OCI-LY1 (cell line): Measurements from ENCODE around the gene PIGU.

Source experiments
- H2AFZ ChIP-seq: fragments of 200-600 bp; sonication (generic), shearing (Covaris generic); 2 replicates; pipeline ENCODE4 v1.6.0; 2014; ENCODE audit warnings: antibody characterized with exemption, mild to moderate bottlenecking, low read length
- H3F3A ChIP-seq: fragments of 200-600 bp; sonication (generic), shearing (Covaris generic); 2 replicates; pipeline ENCODE4 v1.6.0; 2014; ENCODE audit warnings: mild to moderate bottlenecking, antibody characterized with exemption, low read length, moderate library complexity; ENCODE audit not compliant: insufficient read depth
- H3K27ac ChIP-seq: fragments of 200-600 bp; sonication (generic); 2 replicates; pipeline ENCODE4 v1.5.1; 2014; ENCODE audit warnings: low read length, mixed run types, mild to moderate bottlenecking, low read depth; ENCODE audit not compliant: poor library complexity, severe bottlenecking
- H3K27me3 ChIP-seq: fragments of 200-600 bp; sonication (generic); 2 replicates; pipeline ENCODE4 v1.6.0; 2014; ENCODE audit warnings: antibody characterized with exemption, mild to moderate bottlenecking, low read length, moderate library complexity; ENCODE audit not compliant: insufficient read depth
- H3K36me3 ChIP-seq: fragments of 200-600 bp; sonication (generic); 2 replicates; pipeline ENCODE4 v1.6.1; 2014; ENCODE audit warnings: mild to moderate bottlenecking, antibody characterized with exemption, low read length, moderate library complexity, mixed read lengths; ENCODE audit not compliant: insufficient read depth
- H3K4me1 ChIP-seq: fragments of 200-600 bp; sonication (generic); 2 replicates; pipeline ENCODE4 v1.5.1; 2014; ENCODE audit warnings: mild to moderate bottlenecking, low read length, moderate library complexity; ENCODE audit not compliant: insufficient read depth, severe bottlenecking
- H3K4me2 ChIP-seq: fragments of 200-600 bp; sonication (generic), shearing (Covaris generic); 2 replicates; pipeline ENCODE4 v1.6.1; 2014; ENCODE audit warnings: low read length
- H3K4me3 ChIP-seq: fragments of 200-600 bp; sonication (generic); 2 replicates; pipeline ENCODE4 v1.5.1; 2014; ENCODE audit warnings: low read length, low read depth, mild to moderate bottlenecking, mixed read lengths; ENCODE audit not compliant: poor library complexity, severe bottlenecking
- H3K79me2 ChIP-seq: fragments of 200-600 bp; shearing (Covaris generic); 2 replicates; pipeline ENCODE4 v1.6.1; 2016; ENCODE audit warnings: mixed run types, low read length, mixed read lengths; ENCODE audit not compliant: insufficient read depth
- H3K9ac ChIP-seq: fragments of 200-600 bp; sonication (generic), shearing (Covaris generic); 2 replicates; pipeline ENCODE4 v1.6.1; 2014; ENCODE audit warnings: mild to moderate bottlenecking, low read length, mixed read lengths
- H3K9me2 ChIP-seq: fragments of 200-600 bp; sonication (generic), shearing (Covaris generic); 2 replicates; pipeline ENCODE4 v1.6.1; 2014; ENCODE audit warnings: low read depth, mild to moderate bottlenecking, low read length, mixed read lengths
- H3K9me3 ChIP-seq: fragments of 200-600 bp; shearing (Covaris generic); 2 replicates; pipeline ENCODE4 v1.6.1; 2014; ENCODE audit warnings: low read length, mixed read lengths
- H4K20me1 ChIP-seq: fragments of 200-600 bp; sonication (generic), shearing (Covaris generic); 2 replicates; pipeline ENCODE4 v1.6.0; 2016; ENCODE audit warnings: mild to moderate bottlenecking, low read length; ENCODE audit not compliant: insufficient read depth
- EZH2 ChIP-seq: fragments of 200-600 bp; sonication (generic), shearing (Covaris generic); IDR thresholded peaks from 2 replicates; pipeline ENCODE4 v1.8.0; 2017; ENCODE audit warnings: borderline replicate concordance, mixed run types, mild to moderate bottlenecking, antibody characterized with exemption, low read length, moderate library complexity, mixed read lengths
- TF ChIP-seq, protein P1 (sequence below): fragments of 200-600 bp; sonication (generic), shearing (Covaris generic); IDR thresholded peaks from 2 replicates; pipeline ENCODE4 v1.5.1; 2017; ENCODE audit warnings: mild to moderate bottlenecking, antibody characterized with exemption, low read length, moderate library complexity, mixed read lengths

Gene PIGU

DNA sequence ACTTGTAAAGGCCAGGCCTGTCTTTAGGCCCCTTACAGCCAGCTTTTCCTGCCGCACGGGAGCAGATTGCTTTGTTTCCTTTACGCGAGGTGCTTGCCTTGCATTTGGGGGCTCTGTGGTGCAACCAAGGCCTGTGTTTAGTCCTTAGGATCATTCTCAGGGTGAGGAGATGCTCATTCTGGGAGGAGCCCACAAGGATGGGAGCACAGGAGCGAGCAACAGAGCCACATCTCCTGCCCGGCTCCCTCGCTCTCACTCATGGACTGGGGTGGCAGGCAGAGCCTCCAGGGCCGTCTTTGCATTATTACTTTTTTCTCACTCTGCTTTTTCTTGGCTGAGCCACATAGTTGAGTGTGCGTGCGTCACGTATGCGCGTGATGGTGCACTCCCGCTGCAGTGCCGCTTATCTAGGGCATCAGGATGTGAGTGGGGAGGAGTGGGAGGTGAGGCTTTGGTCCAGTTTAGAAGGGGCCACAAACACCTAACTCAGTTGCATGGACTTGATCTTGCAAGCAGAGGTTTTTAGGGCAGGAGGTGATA is 141.5 kb downstream of the PIGU start:
- Histone ChIP-seq H3K9me2 (no peaks in the 10 kb centered on the region), H3K36me3 (peaks cover 45% of the 10 kb centered on the region; the same call in 1 of the 2 replicates), H3K27me3 (no peaks in the 10 kb centered on the region), H3K9me3 (no peaks in the 10 kb centered on the region), H3K79me2 (no peaks in the 10 kb centered on the region), H3K27ac (no peak overlapping the region), H3K4me3 (no peak overlapping the region), H3K4me2 (no peak overlapping the region), H4K20me1 (no peaks in the 10 kb centered on the region), H3K9ac (no peak overlapping the region), H3F3A (no peaks in the 10 kb centered on the region), H2AFZ (no peak overlapping the region), H3K4me1 (no peaks in the 10 kb centered on the region)
- no peak for TF ChIP-seq EZH2
- TF ChIP-seq, protein P1, sequence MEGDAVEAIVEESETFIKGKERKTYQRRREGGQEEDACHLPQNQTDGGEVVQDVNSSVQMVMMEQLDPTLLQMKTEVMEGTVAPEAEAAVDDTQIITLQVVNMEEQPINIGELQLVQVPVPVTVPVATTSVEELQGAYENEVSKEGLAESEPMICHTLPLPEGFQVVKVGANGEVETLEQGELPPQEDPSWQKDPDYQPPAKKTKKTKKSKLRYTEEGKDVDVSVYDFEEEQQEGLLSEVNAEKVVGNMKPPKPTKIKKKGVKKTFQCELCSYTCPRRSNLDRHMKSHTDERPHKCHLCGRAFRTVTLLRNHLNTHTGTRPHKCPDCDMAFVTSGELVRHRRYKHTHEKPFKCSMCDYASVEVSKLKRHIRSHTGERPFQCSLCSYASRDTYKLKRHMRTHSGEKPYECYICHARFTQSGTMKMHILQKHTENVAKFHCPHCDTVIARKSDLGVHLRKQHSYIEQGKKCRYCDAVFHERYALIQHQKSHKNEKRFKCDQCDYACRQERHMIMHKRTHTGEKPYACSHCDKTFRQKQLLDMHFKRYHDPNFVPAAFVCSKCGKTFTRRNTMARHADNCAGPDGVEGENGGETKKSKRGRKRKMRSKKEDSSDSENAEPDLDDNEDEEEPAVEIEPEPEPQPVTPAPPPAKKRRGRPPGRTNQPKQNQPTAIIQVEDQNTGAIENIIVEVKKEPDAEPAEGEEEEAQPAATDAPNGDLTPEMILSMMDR, result no peak

DNA sequence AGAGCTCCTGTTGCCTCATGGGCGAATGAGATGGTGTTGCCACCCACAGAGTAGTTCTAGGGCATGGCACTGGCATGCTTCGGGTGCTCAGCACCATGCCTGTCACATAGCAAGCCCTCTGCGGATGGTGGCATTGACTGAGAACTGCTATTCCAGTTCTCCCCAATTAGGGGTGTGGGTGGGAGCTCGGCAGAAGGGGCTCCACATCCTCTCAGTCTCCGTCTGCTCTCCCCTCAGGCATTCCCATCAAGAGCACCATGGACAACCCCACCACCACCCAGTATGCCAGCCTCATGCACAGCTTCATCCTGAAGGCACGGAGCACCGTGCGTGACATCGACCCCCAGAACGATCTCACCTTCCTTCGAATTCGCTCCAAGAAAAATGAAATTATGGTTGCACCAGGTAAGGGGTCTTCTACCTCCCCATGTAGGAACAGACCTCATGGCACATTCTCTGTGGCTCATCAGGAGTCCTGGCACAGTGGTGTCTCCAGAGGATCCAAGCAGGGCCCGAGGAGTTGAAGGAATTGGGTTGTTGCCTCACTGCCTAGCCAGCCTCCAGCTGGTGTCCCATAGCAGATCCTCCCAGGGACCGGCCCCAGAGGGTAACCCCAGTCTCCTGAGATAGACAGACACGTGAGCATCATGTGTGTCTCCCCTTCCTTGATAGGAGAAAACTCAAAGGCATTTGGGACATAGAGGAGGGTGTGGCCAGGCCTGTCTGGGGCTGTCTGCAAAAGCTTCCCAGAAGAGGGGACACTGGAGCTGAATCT is 142.3 kb downstream of the PIGU start:
- Histone ChIP-seq H2AFZ (no peak overlapping the region), H3K36me3 (peaks cover 49% of the 10 kb centered on the region)

DNA sequence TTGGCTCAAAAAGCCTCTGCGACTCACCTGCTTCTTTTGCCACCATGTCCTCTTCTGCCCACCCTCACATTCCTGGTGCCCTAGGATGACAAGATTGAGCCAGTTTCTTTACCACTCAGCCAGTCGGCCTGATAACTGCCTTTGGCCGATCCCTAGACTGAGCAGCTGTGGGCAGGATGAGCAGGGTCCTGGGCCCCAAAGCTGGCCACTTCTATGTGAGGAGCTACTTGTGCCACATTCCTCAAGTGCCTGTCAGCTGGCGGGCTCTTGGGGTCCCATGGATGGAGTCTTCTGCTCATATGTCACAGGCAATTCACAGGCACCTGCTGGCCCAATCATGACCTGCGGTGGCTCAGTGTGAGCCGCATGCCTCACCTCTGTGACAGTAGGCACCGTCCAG is 144.1 kb downstream of the PIGU start:
- Histone ChIP-seq H3K36me3 (peaks cover 65% of the 10 kb centered on the region), H3K4me1 (no peaks in the 10 kb centered on the region), H3K9me2 (no peaks in the 10 kb centered on the region), H3K79me2 (no peaks in the 10 kb centered on the region), H2AFZ (no peak overlapping the region), H3K27ac (no peak overlapping the region), H3K27me3 (no peaks in the 10 kb centered on the region), H3K4me2 (no peak overlapping the region), H3K4me3 (no peak overlapping the region), H4K20me1 (no peaks in the 10 kb centered on the region), H3K9ac (no peak overlapping the region), H3K9me3 (no peaks in the 10 kb centered on the region), H3F3A (no peaks in the 10 kb centered on the region)
- no peak for TF ChIP-seq EZH2
- TF ChIP-seq, protein P1, result no peak

More for the DNA sequence above, 142.3 kb downstream of the PIGU start:
- Histone ChIP-seq H3K9me2 (no peaks in the 10 kb centered on the region), H4K20me1 (no peaks in the 10 kb centered on the region), H3K9me3 (no peaks in the 10 kb centered on the region), H3F3A (no peaks in the 10 kb centered on the region), H3K27ac (no peak overlapping the region), H3K4me3 (no peak overlapping the region), H3K27me3 (no peaks in the 10 kb centered on the region), H3K9ac (no peak overlapping the region), H3K4me1 (no peaks in the 10 kb centered on the region), H3K79me2 (no peaks in the 10 kb centered on the region), H3K4me2 (no peak overlapping the region)
- TF ChIP-seq EZH2, result no peak
- TF ChIP-seq, protein P1, result no peak
